OCI-LY3 (cell line): ENCODE results near the gene GGA3.

Experiments
- H2AFZ ChIP-seq: fragments of 200-600, 300-600 bp; shearing (Covaris generic); 2 replicates; pipeline ENCODE4 v1.6.0; 2014; ENCODE audit warnings: antibody characterized with exemption, low read depth, low read length
- H3K27ac ChIP-seq: fragments of 200-600, 300-600 bp; sonication (generic); 2 replicates; pipeline ENCODE4 v1.5.1; 2014; ENCODE audit warnings: mild to moderate bottlenecking, low read length, moderate library complexity, mixed read lengths
- H3K27me3 ChIP-seq: fragments of 200-600, 300-600 bp; sonication (generic); 2 replicates; pipeline ENCODE4 v1.6.1; 2014; ENCODE audit warnings: low read depth, low read length, mixed read lengths
- H3K36me3 ChIP-seq: fragments of 200-600, 300-600 bp; sonication (generic); replicated peaks from 2 replicates; pipeline ENCODE3; 2014; ENCODE audit warnings: low read depth, low read length, mixed read lengths
- H3K4me1 ChIP-seq: fragments of 300-600, 200-600 bp; sonication (generic); 2 replicates; pipeline ENCODE4 v1.6.1; 2014; ENCODE audit warnings: low read length, mixed read lengths
- H3K4me2 ChIP-seq: fragments of 200-600, 300-600 bp; sonication (generic); 2 replicates; pipeline ENCODE4 v1.6.1; 2014; ENCODE audit warnings: low read length, mixed read lengths
- H3K4me3 ChIP-seq: fragments of 300-600, 200-600 bp; sonication (generic); 2 replicates; pipeline ENCODE4 v1.5.1; 2014; ENCODE audit warnings: antibody characterized with exemption, mild to moderate bottlenecking, low read length, moderate library complexity
- H3K79me2 ChIP-seq: fragments of 300-600, 200-600 bp; shearing (Covaris generic); 2 replicates; pipeline ENCODE4 v1.6.1; 2014; ENCODE audit warnings: mild to moderate bottlenecking, low read length, mixed read lengths
- H3K9ac ChIP-seq: fragments of 300-600, 200-600 bp; shearing (Covaris generic); 2 replicates; pipeline ENCODE4 v1.6.0; 2014; ENCODE audit warnings: mild to moderate bottlenecking, low read length, moderate library complexity
- H3K9me3 ChIP-seq: fragments of 200-600, 300-600 bp; shearing (Covaris generic); 2 replicates; pipeline ENCODE4 v1.6.1; 2014; ENCODE audit warnings: low read length, mixed read lengths; ENCODE audit not compliant: insufficient read depth
- H4K20me1 ChIP-seq: fragments of 200-600, 300-600 bp; sonication (generic); 2 replicates; pipeline ENCODE4 v1.6.1; 2016; ENCODE audit warnings: low read length, mixed read lengths; ENCODE audit not compliant: insufficient read depth
- CTCF ChIP-seq: fragments of 200-600, 300-600 bp; sonication (generic); IDR thresholded peaks from 2 replicates; pipeline ENCODE4 v1.5.1; 2014; ENCODE audit warnings: antibody characterized with exemption, low read length, low read depth
- EZH2phosphoT487 ChIP-seq: fragments of 200-600 bp; shearing (Covaris generic); IDR thresholded peaks from 2 replicates; pipeline ENCODE4 v1.6.1; 2018; ENCODE audit warnings: antibody characterized with exemption, mixed run types, low read depth

GGA3 gene

GRCh38 chr17:75267411-75268232, 6.2 kb upstream of the GGA3 start:
- Histone ChIP-seq H2AFZ (no peak overlapping the region), H3K79me2 (peaks cover 26% of the 10 kb centered on the region), H3K27ac (no peak overlapping the region), H3K4me3 (no peak overlapping the region), H3K36me3 (peaks cover 35% of the 10 kb centered on the region), H3K9me3 (no peaks in the 10 kb centered on the region), H3K4me2 (no peak overlapping the region), H3K9ac (no peak overlapping the region), H4K20me1 (no peaks in the 10 kb centered on the region), H3K27me3 (no peaks in the 10 kb centered on the region), H3K4me1 (peaks cover 27% of the 10 kb centered on the region)
- TF ChIP-seq CTCF, result peak; percentile 21
- TF ChIP-seq EZH2phosphoT487, result no peak

GRCh38 chr17:75267153-75267410, 5.7 kb upstream of the GGA3 start:
- H3K27ac ChIP-seq, result no peak overlapping the region
- H3K9me3 ChIP-seq, result no peaks in the 10 kb centered on the region
- H3K4me2 ChIP-seq, result no peak overlapping the region
- TF ChIP-seq EZH2phosphoT487 (no peak), CTCF (no peak)
- H3K9ac ChIP-seq, result no peak overlapping the region
- no peaks in the 10 kb centered on the region for H3K27me3 ChIP-seq
- peaks cover 26% of the 10 kb centered on the region for H3K79me2 ChIP-seq
- H2AFZ ChIP-seq, result no peak overlapping the region
- no peak overlapping the region for H3K4me3 ChIP-seq
- H3K36me3 ChIP-seq, result peaks cover 31% of the 10 kb centered on the region
- H4K20me1 ChIP-seq, result no peaks in the 10 kb centered on the region
- peaks cover 25% of the 10 kb centered on the region for H3K4me1 ChIP-seq

GRCh38 chr17:75266316-75267152, 5.1 kb upstream of the GGA3 start:
- Histone ChIP-seq H3K4me1 (peaks cover 22% of the 10 kb centered on the region), H3K4me3 (no peak overlapping the region), H3K9me3 (no peaks in the 10 kb centered on the region), H3K79me2 (peaks cover 25% of the 10 kb centered on the region), H4K20me1 (no peaks in the 10 kb centered on the region), H3K27me3 (no peaks in the 10 kb centered on the region), H3K27ac (no peak overlapping the region), H3K9ac (no peak overlapping the region), H3K4me2 (no peak overlapping the region), H2AFZ (no peak overlapping the region), H3K36me3 (peaks cover 31% of the 10 kb centered on the region)
- TF ChIP-seq CTCF (no peak), EZH2phosphoT487 (no peak)

GRCh38 chr17:75265614-75266315, 4.4 kb upstream of the GGA3 start:
- peaks cover 31% of the 10 kb centered on the region for H3K36me3 ChIP-seq
- no peak overlapping the region for H2AFZ ChIP-seq
- no peak overlapping the region for H3K4me2 ChIP-seq
- no peaks in the 10 kb centered on the region for H3K27me3 ChIP-seq
- no peak for TF ChIP-seq CTCF
- TF ChIP-seq EZH2phosphoT487, result no peak
- H3K27ac ChIP-seq, result no peak overlapping the region
- no peaks in the 10 kb centered on the region for H3K9me3 ChIP-seq
- H3K4me1 ChIP-seq, result peaks cover 22% of the 10 kb centered on the region
- H3K4me3 ChIP-seq, result no peak overlapping the region
- H3K9ac ChIP-seq, result no peak overlapping the region
- H4K20me1 ChIP-seq, result no peaks in the 10 kb centered on the region
- peaks cover 31% of the 10 kb centered on the region for H3K79me2 ChIP-seq
